GM19240 (cell line): ENCODE results near the gene LRIG1.

Experiments
- DNase-seq: peaks from one replicate; pipeline ENCODE4 v3.0.0; 2011; ENCODE audit warnings: low spot score; ENCODE audit not compliant: insufficient read length

Gene LRIG1

DNA sequence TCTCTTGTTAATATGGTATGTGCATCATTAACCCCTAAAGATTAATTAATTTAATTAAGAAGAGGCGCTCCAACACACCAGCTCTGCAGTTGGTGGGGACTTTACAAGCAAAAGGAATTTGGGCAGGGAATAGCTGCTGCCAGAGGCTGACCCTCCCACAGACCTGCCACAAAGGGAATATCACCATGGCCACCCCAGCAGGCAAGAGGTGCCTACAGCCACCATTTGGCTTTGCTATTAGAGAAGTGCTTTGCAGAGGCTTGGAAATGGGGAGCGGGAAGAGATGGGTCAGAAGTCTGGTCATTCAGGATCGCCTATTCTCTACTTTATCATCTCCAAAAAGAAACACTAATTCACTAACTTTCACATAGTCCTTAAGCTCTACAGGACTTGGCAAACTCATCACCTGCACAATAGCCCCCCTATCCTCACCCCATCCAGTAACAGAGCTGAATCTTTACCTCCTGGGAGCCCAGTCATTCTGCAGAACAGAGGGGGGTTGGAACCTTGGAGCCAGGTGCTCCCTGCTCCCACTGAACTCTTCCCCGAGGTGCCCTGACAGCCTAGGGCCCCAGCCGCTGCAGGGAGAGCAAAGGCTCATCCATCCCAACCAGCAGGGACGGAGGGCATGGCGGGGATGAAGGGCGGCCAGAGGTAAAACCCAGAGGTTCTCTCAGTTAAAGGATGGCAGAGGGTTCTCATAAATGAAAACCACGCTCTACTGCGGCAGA, 29.7 kb downstream of the LRIG1 start:
- DNase-seq = no peak

DNA sequence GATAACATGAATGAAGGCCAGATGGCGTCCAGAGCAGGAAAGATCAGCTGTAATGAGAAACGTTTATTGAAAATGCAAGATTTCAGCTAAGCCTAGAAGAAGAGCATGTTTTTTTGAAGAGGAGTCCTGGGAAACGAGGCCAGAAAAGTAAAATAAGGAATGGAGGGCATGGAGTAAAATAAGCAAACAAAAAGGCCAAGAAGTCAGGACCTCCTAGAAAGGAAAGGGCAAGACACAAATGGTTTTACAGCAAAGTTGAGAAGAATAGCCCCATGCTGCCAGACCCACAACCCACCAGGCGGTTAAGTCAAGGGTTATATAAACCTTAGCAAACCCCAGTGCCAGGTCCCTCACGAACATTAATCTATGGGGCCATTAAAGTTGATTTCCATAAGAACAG, 30.5 kb downstream of the LRIG1 start:
- DNase-seq = no peak

DNA sequence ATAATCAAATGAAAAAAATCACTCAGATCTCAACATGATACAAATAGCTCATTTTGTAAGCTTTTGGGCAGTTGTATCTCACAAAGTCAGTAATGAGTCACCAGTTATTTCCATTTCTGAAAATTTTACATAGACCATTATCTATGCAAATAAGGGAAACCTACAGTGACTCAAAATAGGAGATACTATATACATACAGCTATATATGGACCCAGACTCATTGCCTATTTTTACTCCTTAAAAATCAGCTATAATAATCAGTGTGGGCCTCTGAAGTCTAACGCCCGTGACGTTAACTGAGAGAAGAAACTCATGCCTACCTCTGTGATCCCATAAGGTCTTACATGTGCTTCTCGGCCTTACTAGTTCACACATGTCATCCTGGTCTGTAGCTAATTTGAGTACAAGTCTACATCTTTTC, 31.6 kb downstream of the LRIG1 start:
- DNase-seq = no peak

DNA sequence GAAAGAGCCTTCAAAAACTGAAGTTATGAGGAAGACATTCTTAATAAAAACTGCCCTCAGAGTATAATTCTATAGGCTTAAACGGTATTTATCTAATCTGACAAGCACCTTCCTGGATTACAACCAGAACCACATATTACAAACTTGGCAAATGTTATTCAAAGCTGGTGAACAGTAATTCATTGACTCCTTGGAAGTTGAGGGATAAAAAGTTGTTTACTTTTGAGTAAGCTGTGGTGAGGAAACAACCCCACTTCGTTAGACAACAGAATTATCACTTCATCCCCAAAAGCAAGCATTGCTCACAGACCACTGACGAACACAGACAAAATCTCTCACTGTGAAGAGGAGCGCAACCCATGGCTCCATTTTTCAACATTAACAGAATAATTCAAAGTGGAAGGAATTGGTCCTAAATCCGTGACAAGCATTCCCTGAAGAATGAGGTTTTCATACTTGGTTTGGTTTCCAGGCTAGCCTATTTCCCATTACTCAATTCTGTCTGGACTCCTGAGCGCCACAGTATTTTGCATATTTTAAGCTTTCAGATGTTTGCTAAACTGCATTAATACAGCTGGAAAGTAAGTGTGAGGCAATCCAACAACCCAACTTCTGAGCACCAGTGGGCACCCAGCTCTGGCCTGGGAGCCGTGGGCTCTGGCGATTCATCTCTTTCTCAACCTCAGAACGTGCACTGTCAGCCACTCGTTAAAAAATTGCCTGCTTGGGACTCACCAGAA, 32.7 kb downstream of the LRIG1 start:
- DNase-seq = no peak

DNA sequence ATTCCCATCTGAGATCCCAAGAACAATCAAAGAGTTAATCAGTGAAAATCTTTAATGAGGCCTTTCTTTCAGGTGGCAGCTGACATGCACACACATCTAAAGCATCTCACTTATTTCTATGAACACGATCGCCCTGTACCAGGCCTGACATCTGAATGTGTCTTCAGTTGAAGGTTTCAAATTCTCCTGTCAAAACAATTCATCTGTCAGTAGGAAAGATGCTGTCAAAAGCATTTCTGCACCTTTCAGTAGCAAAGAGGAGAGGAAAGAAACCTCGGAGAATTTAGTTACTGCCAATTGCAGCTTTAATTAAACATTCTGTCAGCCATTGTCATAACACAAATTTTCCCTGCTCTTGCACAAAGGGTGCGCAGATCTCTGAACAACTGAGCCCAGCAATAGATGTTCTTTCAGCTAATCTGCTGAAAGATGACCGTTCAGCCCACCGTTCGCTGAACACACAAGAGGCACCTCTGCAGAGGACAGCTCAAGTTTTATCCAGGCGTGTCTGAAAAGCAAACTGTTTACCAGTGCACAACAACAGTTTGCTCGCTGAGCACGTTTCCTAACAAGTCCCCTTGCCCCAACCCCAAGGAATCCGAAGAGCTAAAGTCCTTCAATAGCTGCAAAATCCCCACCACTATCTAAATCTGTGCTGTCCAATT, 34.1 kb downstream of the LRIG1 start:
- no peak for DNase-seq

DNA sequence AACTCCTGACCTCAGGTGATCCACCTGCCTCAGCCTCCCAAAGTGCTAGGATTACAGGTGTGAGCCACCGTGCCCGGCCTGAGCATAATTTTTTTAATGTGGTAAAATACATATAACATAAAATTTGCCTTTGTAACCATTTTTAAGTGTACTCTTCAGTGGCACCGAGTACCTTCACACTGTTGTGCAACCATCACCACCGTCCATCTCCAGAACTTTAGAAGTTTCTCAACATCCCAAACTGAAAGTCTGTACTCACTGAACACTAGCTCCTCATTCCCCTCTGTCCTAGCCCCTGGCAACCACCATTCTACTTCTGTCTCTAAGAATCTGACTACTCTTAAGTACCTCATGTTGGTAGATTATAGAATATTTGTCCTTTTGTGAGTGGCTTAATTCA, 35.2 kb downstream of the LRIG1 start:
- no peak for DNase-seq

DNA sequence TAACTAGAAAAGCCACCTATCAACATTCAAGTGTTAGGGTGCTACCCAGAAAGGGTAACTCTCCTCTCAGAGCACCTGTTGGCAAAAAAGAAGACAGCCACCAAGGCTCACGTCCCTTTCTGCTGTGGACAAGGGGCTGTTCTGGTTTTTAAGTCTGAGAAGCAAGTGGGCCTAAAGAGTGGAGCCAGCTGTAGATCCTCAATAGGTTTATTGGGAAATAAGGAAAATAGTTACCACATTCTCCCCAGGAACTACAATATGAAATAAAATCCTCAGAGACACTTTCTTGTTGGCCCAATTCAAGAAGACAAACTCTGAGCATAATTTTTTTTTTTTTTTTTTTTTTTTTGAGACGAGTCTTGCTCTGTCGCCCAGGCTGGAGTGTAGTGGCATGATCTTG, 35.8 kb downstream of the LRIG1 start:
- no peak for DNase-seq

DNA sequence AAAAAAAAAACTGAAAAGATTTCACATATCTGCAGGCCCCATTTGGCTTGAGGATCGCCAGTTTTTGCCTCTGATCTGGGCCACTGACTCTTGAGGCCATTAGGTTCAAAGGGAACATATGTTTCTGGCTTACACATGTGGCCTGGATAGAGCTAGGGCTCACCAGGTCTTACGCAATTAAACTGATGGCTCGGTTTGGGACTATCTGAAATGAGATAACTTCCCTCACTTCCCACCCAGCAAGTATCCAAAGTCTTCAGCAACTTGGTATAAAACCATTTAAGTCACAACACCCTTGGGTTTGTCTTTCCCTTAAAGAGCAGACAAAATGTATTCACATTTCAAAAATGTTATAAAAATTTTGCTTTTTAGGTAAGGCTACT, 36.3 kb downstream of the LRIG1 start:
- no peak for DNase-seq

DNA sequence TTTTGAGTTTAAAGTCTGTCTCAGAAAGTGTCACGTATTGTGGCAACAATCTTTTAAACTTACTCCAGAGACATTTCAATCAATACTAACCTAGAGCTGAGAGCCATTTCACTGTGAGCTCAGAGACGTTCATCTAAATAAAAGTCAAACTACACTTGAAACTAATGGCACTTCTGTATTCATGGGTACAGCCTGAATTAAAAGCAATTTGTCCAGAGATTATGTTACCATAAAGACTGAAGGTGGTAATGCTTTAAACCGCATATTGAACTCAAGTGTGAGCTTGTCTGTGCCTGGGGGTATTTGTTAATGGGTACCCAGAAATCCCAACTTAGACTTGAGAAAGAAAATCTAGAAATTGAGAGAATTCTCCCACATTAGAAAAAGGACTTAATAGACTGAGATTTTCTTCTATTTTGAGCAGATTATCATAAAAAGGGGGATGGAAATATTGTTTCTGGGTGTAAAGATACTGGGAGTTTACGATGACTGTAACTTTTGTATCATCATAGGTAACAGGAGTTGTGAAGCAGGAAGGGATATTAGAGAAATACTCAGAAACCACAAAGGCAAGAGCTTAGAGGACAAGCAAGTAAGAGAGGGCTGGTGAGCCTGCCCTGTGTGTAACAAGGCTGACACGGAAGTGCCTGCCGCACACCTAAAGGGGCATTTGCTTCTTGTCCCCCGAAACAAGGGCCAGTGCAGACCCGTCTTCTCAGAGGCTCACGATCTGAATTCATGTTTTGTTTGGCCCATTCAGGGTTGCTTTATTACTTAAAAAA, 36.9 kb downstream of the LRIG1 start:
- DNase-seq = no peak

DNA sequence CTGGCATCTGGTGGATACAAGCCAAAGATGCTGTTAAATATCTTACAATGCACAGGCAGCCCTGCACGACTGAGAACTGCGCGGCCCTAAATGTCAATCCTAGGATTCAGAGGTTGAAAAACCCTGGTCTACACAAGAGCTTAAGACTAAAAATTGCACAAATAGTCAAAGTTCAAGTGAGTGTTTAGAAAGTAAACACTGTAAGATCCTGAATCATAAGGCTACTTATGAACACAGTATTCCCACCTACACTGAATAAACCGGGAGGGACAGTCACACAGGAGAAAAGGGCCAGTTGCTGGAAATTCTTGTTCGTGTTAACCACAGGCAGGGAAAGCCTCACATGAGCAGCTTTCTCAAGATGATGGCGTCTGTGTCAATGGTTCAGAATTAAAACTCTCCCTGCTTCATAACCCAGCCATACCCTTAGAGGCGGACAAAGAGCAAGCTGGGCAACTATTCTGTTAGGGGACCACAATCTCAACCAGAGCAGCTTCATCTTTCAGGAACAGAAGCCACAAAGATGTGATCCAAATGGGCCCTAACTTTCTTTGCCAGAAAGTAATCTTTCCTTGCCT, 37.7 kb downstream of the LRIG1 start:
- no peak for DNase-seq

DNA sequence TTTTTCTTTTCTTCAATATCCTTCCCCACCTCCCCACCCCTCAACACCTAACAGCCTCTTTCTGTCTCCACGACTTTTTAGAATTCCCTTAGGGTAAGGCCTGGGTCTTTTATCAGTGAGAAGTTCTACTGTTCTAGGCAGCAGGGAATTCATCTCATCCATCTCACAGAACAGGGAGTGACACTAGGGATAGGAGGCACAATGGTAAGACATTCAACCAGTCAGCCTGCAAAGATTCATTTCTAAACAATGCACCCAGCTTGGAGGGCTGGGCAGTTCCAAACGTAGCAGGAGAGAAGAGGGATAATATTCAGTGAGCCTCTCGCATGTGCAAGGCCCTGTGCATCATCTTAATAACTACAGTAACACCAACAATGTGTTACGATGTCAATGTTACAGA, 43.6 kb downstream of the LRIG1 start:
- DNase-seq = no peak

DNA sequence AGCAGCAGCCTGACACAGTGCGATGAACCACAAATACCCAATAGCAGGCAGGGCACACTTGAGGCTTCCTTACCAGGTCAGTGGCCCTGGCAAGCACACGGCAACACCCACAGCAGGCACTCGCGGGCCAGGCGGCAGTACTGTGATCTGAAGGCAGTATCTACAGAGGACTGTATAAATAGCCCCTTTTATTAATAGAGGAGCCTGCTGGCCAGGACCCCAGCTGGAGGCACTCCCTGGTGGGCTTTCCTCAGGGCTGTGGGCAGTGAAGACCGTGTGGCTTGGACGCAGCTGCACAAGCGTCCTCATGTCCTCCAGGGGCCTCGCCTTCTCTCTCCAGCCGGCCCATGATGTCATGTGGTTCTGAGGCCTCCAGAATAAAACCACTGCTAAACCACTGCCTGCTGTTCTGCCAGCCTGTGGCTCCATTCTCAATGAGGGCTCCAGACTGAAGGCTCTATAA, 44.1 kb downstream of the LRIG1 start:
- DNase-seq = no peak

DNA sequence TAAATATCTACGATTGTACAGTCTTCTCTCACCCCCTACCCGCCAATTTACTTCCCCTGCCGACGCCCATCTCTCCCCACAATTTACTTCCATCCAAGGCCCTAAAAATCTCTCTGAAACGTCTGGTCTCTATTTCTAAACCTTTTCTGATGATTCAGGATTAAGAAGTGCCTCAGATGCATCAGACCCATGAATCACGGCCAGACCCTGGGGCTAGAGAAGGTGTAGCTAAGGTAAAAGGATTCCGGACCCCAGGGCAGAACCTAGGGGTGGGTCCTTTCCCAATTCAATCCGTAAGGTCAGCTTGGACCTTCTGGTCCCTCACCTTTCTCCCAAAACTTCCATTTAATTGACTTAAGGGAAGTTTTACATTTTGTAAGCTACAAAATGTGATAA, 46.4 kb downstream of the LRIG1 start:
- no peak for DNase-seq

DNA sequence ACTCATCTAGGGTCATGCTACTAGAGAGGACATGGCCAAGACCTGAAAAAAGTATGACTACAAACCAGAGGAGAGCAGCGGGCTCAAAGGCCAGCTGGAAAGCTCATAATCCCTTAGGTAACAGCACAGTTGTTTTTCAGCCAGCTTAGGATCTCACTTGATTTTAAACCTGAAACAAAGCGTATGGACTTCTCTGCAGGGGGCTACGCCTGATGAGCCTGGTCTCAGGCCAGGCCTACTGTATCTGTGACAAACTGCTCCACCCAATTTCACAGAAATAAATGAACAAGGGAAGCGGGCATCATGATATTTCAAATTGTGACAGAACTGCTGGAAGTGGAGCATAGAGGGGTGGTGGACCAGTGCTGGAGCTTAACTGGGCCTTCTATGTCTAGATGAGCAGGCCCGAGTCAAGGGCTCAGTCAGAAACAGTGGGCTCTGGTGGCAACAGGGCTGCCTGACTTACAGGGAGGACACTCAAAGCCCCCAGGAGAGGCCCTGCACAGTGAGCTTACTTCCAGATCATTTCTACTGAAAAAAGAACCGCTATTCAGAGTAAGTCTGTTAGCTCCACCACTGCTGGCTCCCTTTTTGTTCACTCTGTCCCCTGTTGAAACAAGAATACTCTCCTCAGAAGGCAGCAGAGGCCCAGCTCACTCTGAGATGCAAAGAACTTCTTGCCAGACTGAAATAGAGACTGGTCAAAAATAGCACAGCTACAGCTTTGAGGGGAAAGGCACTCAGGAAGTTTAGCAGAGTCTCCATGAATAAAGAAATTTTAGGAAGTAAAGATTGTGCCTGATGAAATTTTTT, 47.0 kb downstream of the LRIG1 start:
- DNase-seq = no peak

DNA sequence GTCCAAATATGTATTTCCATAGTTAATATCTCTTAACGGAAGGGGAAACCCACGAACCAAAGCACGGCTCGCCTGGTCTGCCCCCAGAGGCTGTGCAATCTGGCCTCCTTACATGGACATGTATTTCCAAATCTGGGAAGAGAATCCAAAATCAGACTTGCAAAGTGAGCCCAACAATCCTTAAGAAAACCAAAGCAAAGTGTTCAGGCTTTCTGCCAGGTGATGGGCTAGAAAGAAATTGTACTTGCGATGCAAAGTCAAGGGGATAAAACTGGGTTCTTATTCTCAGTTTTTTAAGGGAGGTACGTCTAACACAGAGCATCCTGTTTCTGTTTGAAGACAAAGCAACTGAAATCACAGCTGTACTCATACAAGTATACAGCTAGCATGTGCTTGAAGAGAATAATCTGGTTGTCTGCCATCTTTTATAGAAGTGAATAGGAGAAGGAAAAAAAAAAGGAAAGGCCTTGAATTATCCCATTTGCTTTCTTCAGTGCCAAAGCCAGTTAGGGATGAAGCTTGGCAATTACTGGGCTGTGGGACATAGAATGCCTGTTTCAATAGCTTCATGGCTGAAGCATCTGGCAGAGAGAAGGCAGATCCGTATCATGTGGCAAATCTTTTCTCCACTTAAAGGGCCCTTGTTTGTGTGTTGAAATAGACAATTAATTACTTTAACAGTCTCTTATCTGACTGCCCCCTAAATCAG, 48.4 kb downstream of the LRIG1 start:
- DNase-seq = no peak

DNA sequence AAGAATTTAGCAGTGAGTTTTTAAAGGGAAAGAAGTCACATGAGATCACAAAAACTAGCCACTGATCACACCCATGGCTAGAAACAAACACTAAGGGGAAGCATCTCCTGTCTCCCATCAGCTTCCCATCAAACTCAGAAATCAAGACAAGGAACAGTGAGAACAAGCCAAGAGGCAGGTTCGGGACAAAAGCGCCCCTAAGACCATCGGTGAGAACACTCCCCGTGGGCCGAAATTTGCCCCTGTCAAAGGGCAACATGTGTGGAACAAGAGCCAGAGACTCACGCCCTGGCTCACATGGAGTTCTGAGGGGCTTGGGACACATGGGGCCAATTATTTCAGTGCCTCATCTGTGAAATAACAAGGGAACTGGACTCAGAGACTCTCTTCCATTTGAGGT, 49.1 kb downstream of the LRIG1 start:
- no peak for DNase-seq

DNA sequence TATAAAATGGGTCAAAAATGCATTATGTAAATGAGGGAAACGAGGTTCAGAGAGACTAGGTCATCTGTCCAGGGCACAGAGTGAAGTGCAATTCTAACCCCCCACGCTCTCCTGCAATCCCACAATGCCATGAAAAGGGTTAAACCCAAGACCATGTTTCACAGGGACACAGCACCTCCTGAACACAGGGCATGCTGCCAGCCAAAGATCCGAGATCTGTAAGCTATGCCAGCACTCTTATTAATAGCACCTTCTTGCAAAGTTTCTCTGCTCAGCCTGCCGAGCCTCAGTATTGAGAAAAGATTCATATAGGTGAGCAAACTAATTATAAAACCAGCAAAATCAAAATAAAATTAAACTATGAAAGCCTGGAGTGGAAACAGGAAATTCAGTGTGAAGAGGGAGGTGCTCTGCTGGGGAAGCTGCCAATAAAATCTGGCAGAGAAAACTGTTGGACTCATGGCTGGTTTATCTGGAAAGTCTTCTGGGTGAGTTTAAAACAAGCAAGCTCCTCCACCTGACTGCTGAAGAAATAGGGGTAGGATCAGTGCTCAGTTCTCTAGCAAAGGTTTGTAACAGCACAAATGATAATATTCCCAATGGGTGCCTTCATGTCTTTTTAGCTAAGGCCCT, 50.3 kb downstream of the LRIG1 start:
- no peak for DNase-seq

DNA sequence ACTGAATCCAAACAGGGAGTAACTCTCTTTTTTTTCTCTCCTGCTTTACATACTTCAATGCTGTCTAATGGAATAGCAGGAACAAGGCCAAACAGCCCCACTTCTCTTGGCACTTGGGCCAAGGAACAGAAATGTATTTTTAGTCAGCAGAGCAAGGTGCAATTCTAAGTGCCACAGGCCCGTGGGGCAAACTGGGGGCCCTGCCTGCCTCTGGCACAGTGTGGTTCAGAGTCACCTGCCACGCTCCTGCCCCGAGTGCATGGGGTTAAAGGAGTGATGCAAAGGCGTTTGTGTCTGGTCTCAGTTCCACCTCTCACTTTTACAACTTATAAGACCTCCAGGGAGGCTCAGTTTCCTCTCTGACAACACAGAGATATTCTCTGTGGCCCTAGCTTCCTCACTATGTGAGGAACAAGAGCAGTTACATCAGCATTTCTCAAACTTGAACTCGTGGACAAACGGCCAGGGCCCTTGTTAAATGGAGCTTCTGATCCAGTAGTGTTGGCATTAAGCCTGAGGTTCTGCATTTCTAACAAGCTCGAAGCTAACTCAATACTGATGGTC, 51.3 kb downstream of the LRIG1 start:
- no peak for DNase-seq

DNA sequence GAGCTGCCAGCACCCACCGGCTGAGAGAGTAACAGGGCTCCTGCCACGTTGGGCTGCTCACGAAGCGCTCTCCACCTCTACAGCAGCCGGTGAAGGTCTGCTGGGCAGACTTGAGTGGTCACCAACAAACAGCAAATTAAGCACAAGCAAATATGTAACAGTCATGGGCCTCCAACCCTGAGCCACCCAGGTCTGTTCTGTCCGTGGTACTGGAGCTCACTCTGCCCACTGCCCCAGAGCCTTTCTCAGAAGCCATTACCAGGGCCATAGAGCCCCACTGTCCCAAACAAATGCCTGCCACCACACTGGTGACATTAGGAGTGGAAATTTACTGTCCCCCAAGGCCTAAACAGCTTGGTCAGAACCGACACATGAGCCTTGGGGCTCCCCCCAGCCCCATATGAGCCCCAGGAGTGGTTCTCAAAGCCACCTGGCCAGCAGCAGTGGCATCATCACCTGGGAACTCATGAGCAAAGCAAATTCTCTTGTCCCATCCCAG, 56.6 kb downstream of the LRIG1 start:
- no peak for DNase-seq
